ENCODE measurements around the gene SERGEF.

GRCh38 chr11:17929171-17929570, 83.7 kb downstream of the SERGEF start:
- TF ChIP-seq CTCF (IDR thresholded peaks at IDR 0.05 in 8 of 11, conservative IDR thresholded peaks at IDR 0.05 in 3 of 11) (no peak), POLR2A (IDR thresholded peaks at IDR 0.05) (no peak), POLR2AphosphoS5 (IDR thresholded peaks at IDR 0.05) (no peak)

All from spleen (tissue), 7 donors.